Amniotic stem cell (primary cell): Measurements from ENCODE around the gene LIN37.
"Not testable (repeated sequence)": the region's sequence is repeated elsewhere in the genome, so short reads cannot be mapped to it uniquely, and the experiment has no call there.

Source experiments
- DNase-seq: peaks from one replicate; lab custom pipeline; 2025; lab: John Stamatoyannopoulos, UW

The LIN37 gene

GRCh38 chr19:35719402-35720162 lies 28.8 kb upstream of the LIN37 start:
- no peak for DNase-seq

- no peak for DNase-seq
These were observed 28.2 kb upstream of the LIN37 start for GRCh38 chr19:35720163-35720524.

- DNase-seq: no peak
These were observed 27.7 kb upstream of the LIN37 start for GRCh38 chr19:35720648-35721047.

- DNase-seq: no peak
These were observed 27.0 kb upstream of the LIN37 start for GRCh38 chr19:35721374-35721773.

GRCh38 chr19:35722461-35722860 lies 25.9 kb upstream of the LIN37 start:
- no peak for DNase-seq

- no peak for DNase-seq
These were observed 25.5 kb upstream of the LIN37 start for GRCh38 chr19:35722897-35723296.

GRCh38 chr19:35723671-35724070 lies 24.7 kb upstream of the LIN37 start:
- no peak for DNase-seq

GRCh38 chr19:35724132-35724531 lies 24.2 kb upstream of the LIN37 start:
- not testable (repeated sequence) for DNase-seq

GRCh38 chr19:35724560-35724959 lies 23.8 kb upstream of the LIN37 start:
- DNase-seq: no peak

GRCh38 chr19:35725216-35725861 lies 23.0 kb upstream of the LIN37 start:
- DNase-seq: no peak

GRCh38 chr19:35727053-35727955 lies 21.1 kb upstream of the LIN37 start:
- no peak for DNase-seq

- no peak for DNase-seq
These were observed 20.2 kb upstream of the LIN37 start for GRCh38 chr19:35727956-35728706.

- no peak for DNase-seq
These were observed 19.4 kb upstream of the LIN37 start for GRCh38 chr19:35729021-35729420.

- no peak for DNase-seq
These were observed 18.6 kb upstream of the LIN37 start for GRCh38 chr19:35729763-35730162.

- no peak for DNase-seq
These were observed 18.1 kb upstream of the LIN37 start for GRCh38 chr19:35730326-35730725.

- DNase-seq: no peak
These were observed 17.0 kb upstream of the LIN37 start for GRCh38 chr19:35731353-35731752.

- no peak for DNase-seq
These were observed 16.5 kb upstream of the LIN37 start for GRCh38 chr19:35731779-35732405.

- DNase-seq: no peak
These were observed 15.7 kb upstream of the LIN37 start for GRCh38 chr19:35732540-35733179.

GRCh38 chr19:35733180-35734125 lies 14.9 kb upstream of the LIN37 start:
- no peak for DNase-seq

- no peak for DNase-seq
These were observed 14.1 kb upstream of the LIN37 start for GRCh38 chr19:35734273-35734672.
